Cardiac fibroblast (primary cell): ENCODE measurements around the gene SLC5A5.
"Not testable (repeated sequence)": the region's sequence is repeated elsewhere in the genome, so short reads cannot be mapped to it uniquely, and the experiment has no call there.

Experiments used
- DNase-seq, 2 donors: peaks; one replicate each; pipeline versions ENCODE4 v3.0.0 to v3.0.0-alpha.2; 2010; ENCODE audit warnings: low read depth in 2 of 2
- H3K4me3 ChIP-seq, 2 donors: replicated peaks in 1 of 2; 1 replicate in 1 of 2; 2 replicates in 1 of 2; pipeline ENCODE4 v1.5.1; 2011; ENCODE audit warnings: low read depth in 2 of 2, low read length in 2 of 2, mild to moderate bottlenecking in 2 of 2, moderate library complexity in 1 of 2
- CTCF ChIP-seq: IDR thresholded peaks from one replicate; pipeline ENCODE4 v1.5.1; 2011; ENCODE audit warnings: low read depth, mild to moderate bottlenecking, low read length, inconsistent platforms

Gene SLC5A5

GRCh38 chr19:17908244-17908643, 36.5 kb downstream of the SLC5A5 start:
- TF ChIP-seq CTCF = no peak
- no peak for DNase-seq
- no peak overlapping the region for H3K4me3 ChIP-seq

- no peak for TF ChIP-seq CTCF
These were observed 37.4 kb downstream of the SLC5A5 start for GRCh38 chr19:17909003-17909732.

GRCh38 chr19:17910791-17911360, 39.1 kb downstream of the SLC5A5 start:
- no peak overlapping the region for H3K4me3 ChIP-seq
- DNase-seq = no peak
- no peak for TF ChIP-seq CTCF

More at GRCh38 chr19:17909003-17909732, 37.4 kb downstream of the SLC5A5 start:
- no peak overlapping the region for H3K4me3 ChIP-seq
- DNase-seq = no peak

- no peak for TF ChIP-seq CTCF
- no peak for DNase-seq
- H3K4me3 ChIP-seq = no peak overlapping the region
These were observed 44.3 kb downstream of the SLC5A5 start for GRCh38 chr19:17915940-17916593.

- not testable (repeated sequence) for H3K4me3 ChIP-seq, DNase-seq
These were observed 46.4 kb downstream of the SLC5A5 start for GRCh38 chr19:17918151-17918550.

GRCh38 chr19:17919122-17919521, 47.4 kb downstream of the SLC5A5 start:
- DNase-seq, H3K4me3 ChIP-seq: not testable (repeated sequence)

GRCh38 chr19:17920527-17920926, 48.8 kb downstream of the SLC5A5 start:
- TF ChIP-seq CTCF = no peak
- no peak overlapping the region for H3K4me3 ChIP-seq
- DNase-seq = no peak
